Right atrium auricular region (tissue), 2 donors: ENCODE results near the gene RBPJL. TPM values are rescaled to one million over a fixed set of nuclear protein-coding genes. Genes with fewer than 3 reads are reported as not detected.

ENCODE experiments used
- DNase-seq: peaks from one replicate; pipeline ENCODE4 v3.0.0-alpha.2; 2019; ENCODE audit warnings: low spot score
- H3K27ac ChIP-seq, 2 donors: fragments of 200-600 bp; sonication (generic); 1 replicate in 1 of 2; 2 replicates in 1 of 2; pipeline ENCODE4 v1.5.1; 2016 to 2019
- H3K27me3 ChIP-seq, 2 donors: fragments of 200-600 bp; sonication (generic); one replicate each; pipeline versions ENCODE4 v1.5.1 to v1.6.0; 2017 to 2019
- H3K36me3 ChIP-seq: fragments of 200-600 bp; sonication (generic); one replicate; pipeline ENCODE4 v1.5.1; 2016
- H3K4me1 ChIP-seq, 2 donors: fragments of 200-600 bp; sonication (generic); one replicate each; pipeline versions ENCODE4 v1.5.1 to v1.6.0; 2017 to 2019
- H3K4me3 ChIP-seq, 2 donors: fragments of 200-600 bp; sonication (generic); 1 replicate in 1 of 2; 2 replicates in 1 of 2; pipeline ENCODE4 v1.5.1; 2017 to 2019; ENCODE audit warnings: mild to moderate bottlenecking in 1 of 2, moderate library complexity in 1 of 2
- H3K9me3 ChIP-seq, 2 donors: fragments of 200-600 bp; sonication (generic); one replicate each; pipeline ENCODE4 v1.5.1; 2019
- total RNA-seq, 2 donors: library from RNA; depleted of rRNA; stranded (reverse); fragments of >200 nt; gene quantifications; one replicate each; pipeline ENCODE4 v1.1.0, GENCODE V29; 2016
- TF ChIP-seq, protein P1 (sequence below), 2 donors: fragments of 200-600 bp; sonication (generic); IDR thresholded peaks; one replicate each; pipeline ENCODE4 v1.5.1; 2019; ENCODE audit warnings: antibody characterized with exemption in 2 of 2

The RBPJL gene
- total RNA-seq, 2 donors from 2014 or later, result not detected

- no peak overlapping the region for H3K27ac ChIP-seq
- peaks cover 4 to 8% of the 10 kb centered on the region in 2 donors for H3K27me3 ChIP-seq
- H3K9me3 ChIP-seq, result no peaks in the 10 kb centered on the region
- DNase-seq, result no peak
- peaks cover 0 to 5% of the 10 kb centered on the region in 2 donors for H3K4me1 ChIP-seq
- H3K36me3 ChIP-seq, result no peaks in the 10 kb centered on the region
- no peak overlapping the region for H3K4me3 ChIP-seq
- TF ChIP-seq, protein P1, sequence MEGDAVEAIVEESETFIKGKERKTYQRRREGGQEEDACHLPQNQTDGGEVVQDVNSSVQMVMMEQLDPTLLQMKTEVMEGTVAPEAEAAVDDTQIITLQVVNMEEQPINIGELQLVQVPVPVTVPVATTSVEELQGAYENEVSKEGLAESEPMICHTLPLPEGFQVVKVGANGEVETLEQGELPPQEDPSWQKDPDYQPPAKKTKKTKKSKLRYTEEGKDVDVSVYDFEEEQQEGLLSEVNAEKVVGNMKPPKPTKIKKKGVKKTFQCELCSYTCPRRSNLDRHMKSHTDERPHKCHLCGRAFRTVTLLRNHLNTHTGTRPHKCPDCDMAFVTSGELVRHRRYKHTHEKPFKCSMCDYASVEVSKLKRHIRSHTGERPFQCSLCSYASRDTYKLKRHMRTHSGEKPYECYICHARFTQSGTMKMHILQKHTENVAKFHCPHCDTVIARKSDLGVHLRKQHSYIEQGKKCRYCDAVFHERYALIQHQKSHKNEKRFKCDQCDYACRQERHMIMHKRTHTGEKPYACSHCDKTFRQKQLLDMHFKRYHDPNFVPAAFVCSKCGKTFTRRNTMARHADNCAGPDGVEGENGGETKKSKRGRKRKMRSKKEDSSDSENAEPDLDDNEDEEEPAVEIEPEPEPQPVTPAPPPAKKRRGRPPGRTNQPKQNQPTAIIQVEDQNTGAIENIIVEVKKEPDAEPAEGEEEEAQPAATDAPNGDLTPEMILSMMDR (IDR thresholded peaks at IDR 0.05), result no peak
Observed at GRCh38 chr20:45315672-45316071, 9.0 kb downstream of the RBPJL start.

DNA sequence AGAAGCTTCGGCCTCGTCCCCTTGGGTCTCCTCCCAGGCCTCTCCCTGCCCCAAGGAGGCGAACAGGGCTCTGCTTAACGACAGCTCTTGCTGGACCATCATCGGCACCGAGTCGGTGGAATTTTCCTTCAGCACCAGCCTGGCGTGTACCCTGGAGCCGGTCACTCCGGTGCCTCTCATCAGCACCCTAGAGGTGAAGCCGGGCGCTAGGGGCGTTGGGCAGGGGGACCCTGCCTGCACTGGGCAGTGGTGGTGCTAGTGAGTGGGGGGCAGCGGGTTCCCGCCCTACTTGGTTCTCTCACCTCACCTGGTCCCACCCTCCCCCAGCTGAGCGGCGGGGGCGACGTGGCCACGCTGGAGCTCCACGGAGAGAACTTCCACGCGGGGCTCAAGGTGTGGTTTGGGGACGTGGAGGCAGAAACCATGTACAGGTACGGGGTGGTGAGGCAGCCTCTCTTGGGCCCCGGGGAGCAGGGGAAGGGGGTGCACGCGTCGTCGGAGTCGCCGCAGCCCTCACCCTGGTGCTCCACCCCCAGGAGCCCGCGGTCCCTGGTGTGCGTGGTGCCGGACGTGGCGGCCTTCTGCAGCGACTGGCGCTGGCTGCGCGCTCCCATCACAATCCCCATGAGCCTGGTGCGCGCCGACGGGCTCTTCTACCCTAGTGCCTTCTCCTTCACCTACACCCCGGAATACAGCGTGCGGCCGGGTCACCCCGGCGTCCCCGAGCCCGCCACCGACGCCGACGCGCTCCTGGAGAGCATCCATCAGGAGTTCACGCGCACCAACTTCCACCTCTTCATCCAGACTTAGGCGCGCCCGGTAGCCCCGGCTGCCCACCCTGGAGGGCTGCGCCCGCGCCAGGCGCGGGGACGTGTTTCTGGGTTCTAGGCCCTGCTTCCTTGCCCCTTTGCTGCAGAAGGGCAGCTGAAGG, 9.8 kb downstream of the RBPJL start:
- Histone ChIP-seq H3K36me3 (no peaks in the 10 kb centered on the region), H3K27me3 (peaks cover 4 to 8% of the 10 kb centered on the region in 2 donors), H3K4me3 (no peak overlapping the region), H3K4me1 (peaks cover 0 to 5% of the 10 kb centered on the region in 2 donors), H3K9me3 (no peaks in the 10 kb centered on the region), H3K27ac (no peak overlapping the region)
- TF ChIP-seq, protein P1 (IDR thresholded peaks at IDR 0.05), result no peak
- DNase-seq, result no peak

- no peaks in the 10 kb centered on the region for H3K9me3 ChIP-seq
- TF ChIP-seq, protein P1 (IDR thresholded peaks at IDR 0.05), result no peak
- no peak overlapping the region for H3K27ac ChIP-seq
- peaks cover 0 to 5% of the 10 kb centered on the region in 2 donors for H3K4me1 ChIP-seq
- peaks cover 4 to 8% of the 10 kb centered on the region in 2 donors for H3K27me3 ChIP-seq
- no peak for DNase-seq
- no peak overlapping the region for H3K4me3 ChIP-seq
- no peaks in the 10 kb centered on the region for H3K36me3 ChIP-seq
Observed at GRCh38 chr20:45317826-45318225, 11.2 kb downstream of the RBPJL start.

DNA sequence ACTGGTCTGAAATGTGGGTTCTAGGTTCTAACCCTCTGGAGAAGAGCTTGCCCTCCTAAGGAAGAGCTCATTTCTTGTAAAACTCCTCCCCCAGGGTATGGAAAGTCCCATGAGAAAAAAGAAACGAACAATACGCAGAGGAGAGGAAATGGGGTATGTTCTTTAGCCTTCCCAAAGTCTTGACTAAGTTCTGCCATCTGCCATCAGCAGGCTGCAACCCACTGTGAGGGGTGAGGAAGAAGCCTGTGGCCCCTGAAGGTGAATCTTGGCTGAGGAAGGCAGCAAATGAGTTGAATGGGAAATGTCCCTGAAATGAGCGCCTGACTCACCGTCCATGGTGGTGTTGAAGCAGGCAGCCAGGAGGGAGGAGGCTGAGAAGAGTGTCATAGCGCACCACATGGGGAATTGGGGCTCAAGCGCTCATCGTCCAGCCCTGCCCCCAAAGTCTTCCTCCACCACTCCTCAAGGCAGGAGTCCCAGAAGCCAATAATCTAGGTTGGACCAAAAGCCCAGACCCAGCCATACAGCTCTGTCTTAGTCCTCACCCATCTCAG, 11.8 kb downstream of the RBPJL start:
- peaks cover 0 to 5% of the 10 kb centered on the region in 2 donors for H3K4me1 ChIP-seq
- no peak overlapping the region for H3K4me3 ChIP-seq
- H3K27ac ChIP-seq, result no peak overlapping the region
- H3K27me3 ChIP-seq, result peaks cover 4 to 8% of the 10 kb centered on the region in 2 donors
- H3K9me3 ChIP-seq, result no peaks in the 10 kb centered on the region
- H3K36me3 ChIP-seq, result no peaks in the 10 kb centered on the region
- DNase-seq, result no peak
- TF ChIP-seq, protein P1 (IDR thresholded peaks at IDR 0.05), result no peak

DNA sequence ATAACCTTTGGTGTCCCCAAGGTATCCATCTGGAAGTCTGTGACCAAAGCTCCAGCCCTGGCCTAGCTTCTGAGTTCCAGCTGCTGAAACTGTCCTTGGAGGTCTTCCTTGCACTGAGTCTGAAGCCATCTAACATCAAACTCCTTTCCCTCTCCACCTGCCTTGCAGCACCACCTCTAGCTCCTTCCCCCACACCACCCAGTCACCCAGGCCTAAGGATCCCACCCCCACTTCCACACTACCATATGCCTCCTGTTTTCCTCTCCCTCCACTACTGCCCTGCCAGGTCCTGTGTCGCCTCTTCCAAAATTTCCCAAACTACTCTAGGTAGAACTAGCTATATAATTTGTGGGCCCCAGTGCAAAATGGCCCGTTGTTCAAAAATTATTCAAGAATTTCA, 12.3 kb downstream of the RBPJL start:
- Histone ChIP-seq H3K9me3 (no peaks in the 10 kb centered on the region), H3K27ac (no peak overlapping the region), H3K27me3 (peaks cover 4 to 8% of the 10 kb centered on the region in 2 donors), H3K4me1 (peaks cover 0 to 5% of the 10 kb centered on the region in 2 donors), H3K36me3 (no peaks in the 10 kb centered on the region), H3K4me3 (no peak overlapping the region)
- DNase-seq, result no peak
- TF ChIP-seq, protein P1 (IDR thresholded peaks at IDR 0.05), result no peak
